ENCODE results near the gene ACTRT2. TPM values are rescaled to one million over a fixed set of nuclear protein-coding genes. Genes with fewer than 3 reads are reported as not detected.

Gene ACTRT2
- total and polyA plus RNA-seq, 10 of the 15 experiments (the other 5 are each of a cell fraction or from before 2014, with no cell fraction given), result not detected

GRCh38 chr1:3061566-3061965, 40.3 kb downstream of the ACTRT2 start:
- Histone ChIP-seq H3K9ac (ENCODE audit: control insufficient read depth, insufficient read depth, low read length) (no peak overlapping the region), H3K9me3 (replicated peaks; ENCODE audit: control insufficient read depth, insufficient read depth, low read length) (no peaks in the 10 kb centered on the region), H3K79me2 (ENCODE audit: control insufficient read depth, insufficient read depth, low read length) (no peaks in the 10 kb centered on the region), H3K4me3 (no peak overlapping the region), H3K4me1 (ENCODE audit: control insufficient read depth, insufficient read depth, low read length) (no peaks in the 10 kb centered on the region), H4K20me1 (ENCODE audit: control insufficient read depth, insufficient read depth) (no peaks in the 10 kb centered on the region), H3K27me3 (replicated peaks in 1 of 2; ENCODE audit: control insufficient read depth in 2 of 2, insufficient read depth in 2 of 2, low read length in 1 of 2) (no peaks in the 10 kb centered on the region), H3K36me3 (ENCODE audit: control insufficient read depth in 2 of 2, insufficient read depth in 2 of 2, low read length in 1 of 2) (no peaks in the 10 kb centered on the region), H2AFZ (ENCODE audit: control insufficient read depth, low read depth, low read length) (no peak overlapping the region), H3K4me2 (ENCODE audit: control insufficient read depth, insufficient read depth) (no peak overlapping the region), H3K27ac (ENCODE audit: control insufficient read depth, insufficient read depth) (no peak overlapping the region)
- DNase-seq (ENCODE audit: low read depth, low spot score), result no peak
- 14% methylated on average over 5 of the region's 5 CpGs for WGBS (ENCODE audit: insufficient coverage, insufficient replicate concordance, low lambda C conversion rate, missing lambda C conversion rate)
- RAD21 ChIA-PET (ENCODE audit: unreplicated experiment), result no interaction called here
- intact Hi-C loops (cut with micrococcal nuclease; ENCODE audit: unreplicated experiment), result no loop called here
- TF ChIP-seq MEF2B (IDR thresholded peaks at IDR 0.05; ENCODE audit: partially characterized antibody, poor library complexity, severe bottlenecking) (no peak), SIX5 (IDR thresholded peaks at IDR 0.05; ENCODE audit: low read depth, low read length, severe bottlenecking) (no peak), STAT3 (IDR thresholded peaks at IDR 0.05; ENCODE audit: low read depth, low read length) (no peak)
- no peak for FAIRE-seq
- CTCF ChIA-PET, result no interaction called here
- POLR2A ChIA-PET, result no interaction called here
- no peak for ATAC-seq
- SMC1A ChIA-PET (ENCODE audit: uncharacterized antibody, unreplicated experiment), result no interaction called here
- in situ Hi-C loops (cut with MboI), result no loop called here
- no TSS peak for BruUV-seq (replicated peaks)

- Histone ChIP-seq H3K4me1 (ENCODE audit: control insufficient read depth, insufficient read depth, low read length) (no peaks in the 10 kb centered on the region), H3K27me3 (replicated peaks in 1 of 2; ENCODE audit: control insufficient read depth in 2 of 2, insufficient read depth in 2 of 2, low read length in 1 of 2) (no peaks in the 10 kb centered on the region), H3K9me3 (replicated peaks; ENCODE audit: control insufficient read depth, insufficient read depth, low read length) (no peaks in the 10 kb centered on the region), H4K20me1 (ENCODE audit: control insufficient read depth, insufficient read depth) (no peaks in the 10 kb centered on the region), H3K4me3 (no peak overlapping the region), H3K9ac (ENCODE audit: control insufficient read depth, insufficient read depth, low read length) (no peak overlapping the region), H3K79me2 (ENCODE audit: control insufficient read depth, insufficient read depth, low read length) (no peaks in the 10 kb centered on the region), H3K27ac (ENCODE audit: control insufficient read depth, insufficient read depth) (no peak overlapping the region), H3K4me2 (ENCODE audit: control insufficient read depth, insufficient read depth) (no peak overlapping the region), H2AFZ (ENCODE audit: control insufficient read depth, low read depth, low read length) (no peak overlapping the region), H3K36me3 (ENCODE audit: control insufficient read depth in 2 of 2, insufficient read depth in 2 of 2, low read length in 1 of 2) (no peaks in the 10 kb centered on the region)
- RAD21 ChIA-PET (ENCODE audit: unreplicated experiment), result no interaction called here
- in situ Hi-C loops (cut with MboI) (no loop called here), intact Hi-C loops (cut with micrococcal nuclease; ENCODE audit: unreplicated experiment) (no loop called here)
- CTCF ChIA-PET, result no interaction called here
- FAIRE-seq (no peak), DNase-seq (ENCODE audit: low read depth, low spot score) (no peak), ATAC-seq (no peak)
- 63% methylated on average over 12 of the region's 21 CpGs for WGBS (ENCODE audit: insufficient coverage, insufficient replicate concordance, low lambda C conversion rate, missing lambda C conversion rate)
- BruUV-seq (replicated peaks), result no TSS peak
- POLR2A ChIA-PET, result no interaction called here
- SMC1A ChIA-PET (ENCODE audit: uncharacterized antibody, unreplicated experiment), result no interaction called here
- TF ChIP-seq ZNF274 (IDR thresholded peaks at IDR 0.05; ENCODE audit: insufficient read depth, insufficient read length), result no peak
- no peak for TF ChIP-seq BMI1 (IDR thresholded peaks at IDR 0.05; ENCODE audit: borderline replicate concordance)
- no peak for TF ChIP-seq TCF7 (IDR thresholded peaks at IDR 0.05; ENCODE audit: borderline replicate concordance)
- no peak for TF ChIP-seq SKIL (IDR thresholded peaks at IDR 0.05; ENCODE audit: low read depth, poor library complexity, severe bottlenecking)
- no peak for TF ChIP-seq ZNF24 (IDR thresholded peaks at IDR 0.05)
- TF ChIP-seq ETV6 (conservative IDR thresholded peaks at IDR 0.05 in 1 of 2, IDR thresholded peaks at IDR 0.05 in 1 of 2; ENCODE audit: borderline replicate concordance in 1 of 2, low read depth in 1 of 2), result no peak
- TF ChIP-seq ESRRA (IDR thresholded peaks at IDR 0.05; ENCODE audit: low read length), result no peak
- no peak for TF ChIP-seq GABPA (IDR thresholded peaks at IDR 0.05; ENCODE audit: low read depth)
- TF ChIP-seq YBX1 (IDR thresholded peaks at IDR 0.05), result no peak
- no peak for TF ChIP-seq ATF3 (IDR thresholded peaks at IDR 0.05; ENCODE audit: borderline replicate concordance, extremely low read depth, low read depth, low read length)
- TF ChIP-seq HSF1 (IDR thresholded peaks at IDR 0.05; ENCODE audit: low read depth, low read length), result no peak
- TF ChIP-seq STAT3 (IDR thresholded peaks at IDR 0.05; ENCODE audit: low read depth, low read length), result no peak
These were observed 40.8 kb downstream of the ACTRT2 start for GRCh38 chr1:3061981-3062615.

Measured in GM12878 (cell line).